ENCODE measurements around the gene BMI1.
"Not testable (repeated sequence)": the region's sequence is repeated elsewhere in the genome, so short reads cannot be mapped to it uniquely, and the experiment has no call there.

The BMI1 gene

GRCh38 chr10:22301193-22301592, 19.7 kb upstream of the BMI1 start:
- no peak overlapping the region for H3K27ac ChIP-seq
- TF ChIP-seq CTCF (IDR thresholded peaks at IDR 0.05), result no peak
- no peak overlapping the region for H3K4me3 ChIP-seq
- no peak for DNase-seq (ENCODE audit: low spot score)

- no peak overlapping the region for H3K4me3 ChIP-seq
- no peak for TF ChIP-seq CTCF (IDR thresholded peaks at IDR 0.05)
- DNase-seq (ENCODE audit: low spot score), result no peak
- H3K27ac ChIP-seq, result no peak overlapping the region
Measured at GRCh38 chr10:22303461-22303860, 17.4 kb upstream of the BMI1 start.

DNA sequence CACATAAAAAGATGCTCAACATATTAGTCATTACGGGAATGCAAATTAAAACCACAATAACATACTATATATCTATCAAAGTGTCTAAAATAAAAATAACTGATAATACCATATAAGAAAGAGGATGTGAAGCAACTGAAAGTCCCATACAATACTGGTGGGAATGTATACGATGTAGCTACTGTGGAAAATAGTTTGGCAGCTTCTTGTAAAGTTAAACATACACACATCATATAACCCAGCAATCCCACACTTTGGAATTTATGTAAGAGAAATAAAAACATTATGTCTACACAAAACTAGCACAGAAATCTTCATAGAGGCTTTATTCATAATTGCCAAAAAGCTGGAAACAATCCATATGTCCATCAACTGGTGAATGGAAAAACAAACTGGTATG, 15.2 kb upstream of the BMI1 start:
- no peak for DNase-seq (ENCODE audit: low spot score)
- no peak overlapping the region for H3K27ac ChIP-seq
- TF ChIP-seq CTCF (IDR thresholded peaks at IDR 0.05), result no peak
- H3K4me3 ChIP-seq, result no peak overlapping the region

DNA sequence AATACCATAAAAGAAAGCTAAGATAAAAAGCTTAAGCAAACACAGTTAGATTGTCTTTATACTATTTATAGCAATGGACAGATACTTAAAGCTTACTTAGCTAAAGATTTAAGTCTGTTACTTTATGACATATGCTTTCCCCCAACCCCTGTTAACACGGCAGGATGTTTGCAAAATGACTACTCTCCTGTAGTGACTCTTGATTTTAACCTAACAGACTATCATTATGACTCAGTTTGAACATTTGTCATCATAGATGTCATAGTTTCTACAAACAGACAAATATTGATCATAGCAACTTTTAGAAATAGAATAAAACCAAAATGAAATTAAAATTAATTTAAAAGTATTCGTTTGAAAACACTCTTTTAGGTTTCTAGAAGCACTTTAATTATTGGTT, 12.5 kb upstream of the BMI1 start:
- DNase-seq (ENCODE audit: low spot score), result no peak
- TF ChIP-seq CTCF (IDR thresholded peaks at IDR 0.05), result no peak

GRCh38 chr10:22309180-22310000, 11.5 kb upstream of the BMI1 start:
- Histone ChIP-seq H3K4me3 (no peak overlapping the region), H3K27ac (no peak overlapping the region)
- TF ChIP-seq CTCF (IDR thresholded peaks at IDR 0.05), result no peak
- DNase-seq (ENCODE audit: low spot score), result no peak

More for the DNA sequence above, 12.5 kb upstream of the BMI1 start:
- no peak overlapping the region for H3K4me3 ChIP-seq
- no peak overlapping the region for H3K27ac ChIP-seq

- DNase-seq (ENCODE audit: low spot score); H3K4me3 ChIP-seq; H3K27ac ChIP-seq: not testable (repeated sequence)
Measured at GRCh38 chr10:22310012-22310411, 10.9 kb upstream of the BMI1 start.

GRCh38 chr10:22310928-22311327, 10.0 kb upstream of the BMI1 start:
- no peak overlapping the region for H3K27ac ChIP-seq
- no peak for DNase-seq (ENCODE audit: low spot score)
- no peak for TF ChIP-seq CTCF (IDR thresholded peaks at IDR 0.05)
- no peak overlapping the region for H3K4me3 ChIP-seq

Measured in coronary artery (tissue), 2 donors.